ENCODE measurements around the gene LEMD2. TPM values are rescaled to one million over a fixed set of nuclear protein-coding genes. Genes with fewer than 3 reads are reported as not detected.

LEMD2 gene
- total RNA-seq, 1 experiment from 2014 or later = 43.9 TPM

DNA sequence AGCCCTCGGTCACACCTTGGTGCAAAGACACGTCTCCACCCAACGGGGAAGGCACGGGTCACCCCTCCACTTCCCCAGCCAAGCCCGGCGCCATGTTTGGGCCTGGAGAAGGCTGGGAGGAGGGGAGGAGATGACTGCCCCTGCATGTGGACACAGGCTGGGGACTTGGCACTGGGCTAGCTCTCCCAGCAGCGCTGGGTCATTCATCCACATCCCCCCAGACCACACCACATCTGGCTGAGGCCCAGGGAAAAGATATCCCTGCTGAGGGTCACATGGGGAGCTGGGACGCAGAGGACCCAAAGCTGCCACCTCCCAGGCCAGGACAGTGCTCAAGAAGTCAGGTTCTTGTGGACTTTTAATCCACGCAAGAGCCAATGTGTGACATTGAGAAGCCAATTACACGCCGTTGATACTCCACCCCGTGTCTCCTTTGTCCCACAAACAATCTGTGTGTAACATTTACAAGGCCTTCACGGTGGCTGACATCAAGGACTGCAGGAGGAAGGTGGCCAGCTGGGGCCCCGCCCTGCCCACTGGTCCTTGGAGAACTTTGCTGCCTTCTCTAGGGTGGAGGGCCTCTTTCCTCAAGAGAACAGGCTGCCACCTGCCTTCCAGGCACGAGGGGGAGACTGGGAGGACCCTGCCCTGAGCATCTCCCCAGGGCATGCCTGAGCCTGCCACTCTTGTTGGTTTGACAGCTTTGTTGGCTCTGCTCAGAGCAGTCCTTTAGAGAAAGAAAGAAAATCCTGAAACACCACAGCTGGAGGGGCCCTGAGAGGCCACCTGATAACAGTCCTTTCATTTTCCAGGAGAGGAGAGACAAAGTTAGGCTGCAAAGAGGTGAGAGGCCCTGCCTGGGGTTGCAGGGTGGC, 36.9 kb downstream of the LEMD2 start:
- peak overlapping the region; percentile 5; the same call in 1 of the 2 replicates for H3K4me2 ChIP-seq (ENCODE audit: low read length)
- no peaks in the 10 kb centered on the region for H3K27me3 ChIP-seq (ENCODE audit: insufficient read depth, low read length)
- ATAC-seq (0 out of 2 replicates have a peak, but pooled peaks have one; percentile 33), DNase-seq (ENCODE audit: low read depth, low spot score) (no peak)
- no peak overlapping the region for H2AFZ ChIP-seq (ENCODE audit: low read depth, low read length, poor library complexity, severe bottlenecking)
- H3K9me2 ChIP-seq (ENCODE audit: insufficient read depth) = no peaks in the 10 kb centered on the region
- RAD21 ChIA-PET (ENCODE audit: low non-redundant PET in 1 of 2, low total read pairs in 2 of 2, uncharacterized antibody in 2 of 2, unreplicated experiment in 2 of 2) = no interaction called here
- no peaks in the 10 kb centered on the region for H4K20me1 ChIP-seq (ENCODE audit: insufficient read depth)
- intact Hi-C loops (cut with micrococcal nuclease) = no loop called here
- POLR2A ChIA-PET = no interaction called here
- H3K4me1 ChIP-seq (ENCODE audit: control insufficient read depth in 1 of 2, insufficient read depth in 2 of 2, low read length in 2 of 2) = peaks cover 7 to 9% of the 10 kb centered on the region in 2 experiments; a peak in 3 of 4 replicates
- H3K79me2 ChIP-seq (ENCODE audit: insufficient read depth, low read length) = no peaks in the 10 kb centered on the region
- BruUV-seq (replicated peaks) = no TSS peak
- H3K36me3 ChIP-seq (ENCODE audit: control insufficient read depth in 1 of 2, insufficient read depth in 2 of 2, low read length in 2 of 2) = no peaks in the 10 kb centered on the region
- H3K9ac ChIP-seq (ENCODE audit: low read length) = no peak overlapping the region
- CTCF ChIA-PET = interaction anchor here (0.8 to 1.2 kb wide), 3 partner anchors 19 to 162 kb away, joined by 3 to 4 read pairs (median 3); no protein-coding TSS in a partner anchor
- H3K9me3 ChIP-seq (ENCODE audit: control insufficient read depth in 1 of 2, insufficient read depth in 1 of 2, low read depth in 1 of 2, low read length in 2 of 2) = no peaks in the 10 kb centered on the region
- H3K27ac ChIP-seq (ENCODE audit: low read depth, low read length) = no peak overlapping the region
- no peak overlapping the region for H3K4me3 ChIP-seq (replicated peaks in 1 of 2; ENCODE audit: low read depth in 1 of 2, low read length in 2 of 2)
- TF ChIP-seq POLR2A (IDR thresholded peaks at IDR 0.05; ENCODE audit: borderline replicate concordance, extremely low read depth, insufficient read depth, insufficient read length) (no peak), EZH2phosphoT487 (IDR thresholded peaks at IDR 0.05; ENCODE audit: borderline replicate concordance) (no peak), JUND (IDR thresholded peaks at IDR 0.05) (no peak)

DNA sequence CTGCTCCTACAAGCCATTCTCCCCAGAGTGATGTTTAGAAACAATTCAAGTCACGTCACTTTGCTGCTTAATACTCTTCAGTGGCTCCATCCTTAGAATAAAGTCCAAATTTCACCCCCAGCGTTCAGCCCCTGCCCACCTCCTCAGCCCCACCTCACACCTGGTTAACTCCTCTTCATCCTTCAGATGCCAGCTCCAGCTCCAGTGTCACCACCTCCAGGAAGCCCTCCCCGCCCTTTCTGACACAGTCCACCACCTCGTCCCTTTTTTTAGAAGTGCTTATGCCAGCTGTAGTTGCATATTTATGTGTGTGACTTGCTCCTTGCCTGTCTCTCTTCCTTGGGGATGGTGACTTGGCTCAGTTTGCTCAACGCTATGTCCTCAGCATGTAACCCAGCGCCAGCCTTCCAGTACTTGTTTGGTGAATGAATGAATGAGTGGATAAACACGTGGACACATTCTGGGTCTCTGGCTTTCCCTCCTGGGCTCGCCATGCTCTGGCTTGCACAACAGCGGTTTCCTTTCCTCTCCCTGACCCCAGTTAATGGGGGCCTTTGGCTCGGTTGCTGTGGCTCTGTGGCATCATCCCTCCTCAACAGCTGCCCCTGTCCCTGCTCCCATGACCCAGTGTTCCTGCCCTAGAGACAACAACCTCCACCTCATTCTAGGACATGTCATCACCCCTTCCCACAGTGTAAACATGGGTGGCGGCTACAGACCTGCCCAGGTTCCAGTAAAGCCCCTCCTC, 38.5 kb downstream of the LEMD2 start:
- POLR2A ChIA-PET = interaction anchor here (1.6 kb wide), 1 partner anchor 9 kb away, joined by 4 read pairs; no protein-coding TSS in a partner anchor
- intact Hi-C loops (cut with micrococcal nuclease) = no loop called here
- TF ChIP-seq POLR2AphosphoS5 (IDR thresholded peaks at IDR 0.05; ENCODE audit: low read depth, low read length) (no peak), ELF1 (IDR thresholded peaks at IDR 0.05; ENCODE audit: borderline replicate concordance, low read depth) (no peak), EGR1 (IDR thresholded peaks at IDR 0.05; ENCODE audit: low read depth) (no peak), CBX3 (IDR thresholded peaks at IDR 0.05; ENCODE audit: low read depth) (no peak), YY1 (IDR thresholded peaks at IDR 0.05; ENCODE audit: extremely low read depth, insufficient replicate concordance, low read depth, low read length) (no peak), EZH2 (IDR thresholded peaks at IDR 0.05) (no peak), SIN3A (IDR thresholded peaks at IDR 0.05; ENCODE audit: low read depth) (no peak), CEBPB (IDR thresholded peaks at IDR 0.05; ENCODE audit: low read depth) (no peak)
- TF ChIP-seq, protein P1, sequence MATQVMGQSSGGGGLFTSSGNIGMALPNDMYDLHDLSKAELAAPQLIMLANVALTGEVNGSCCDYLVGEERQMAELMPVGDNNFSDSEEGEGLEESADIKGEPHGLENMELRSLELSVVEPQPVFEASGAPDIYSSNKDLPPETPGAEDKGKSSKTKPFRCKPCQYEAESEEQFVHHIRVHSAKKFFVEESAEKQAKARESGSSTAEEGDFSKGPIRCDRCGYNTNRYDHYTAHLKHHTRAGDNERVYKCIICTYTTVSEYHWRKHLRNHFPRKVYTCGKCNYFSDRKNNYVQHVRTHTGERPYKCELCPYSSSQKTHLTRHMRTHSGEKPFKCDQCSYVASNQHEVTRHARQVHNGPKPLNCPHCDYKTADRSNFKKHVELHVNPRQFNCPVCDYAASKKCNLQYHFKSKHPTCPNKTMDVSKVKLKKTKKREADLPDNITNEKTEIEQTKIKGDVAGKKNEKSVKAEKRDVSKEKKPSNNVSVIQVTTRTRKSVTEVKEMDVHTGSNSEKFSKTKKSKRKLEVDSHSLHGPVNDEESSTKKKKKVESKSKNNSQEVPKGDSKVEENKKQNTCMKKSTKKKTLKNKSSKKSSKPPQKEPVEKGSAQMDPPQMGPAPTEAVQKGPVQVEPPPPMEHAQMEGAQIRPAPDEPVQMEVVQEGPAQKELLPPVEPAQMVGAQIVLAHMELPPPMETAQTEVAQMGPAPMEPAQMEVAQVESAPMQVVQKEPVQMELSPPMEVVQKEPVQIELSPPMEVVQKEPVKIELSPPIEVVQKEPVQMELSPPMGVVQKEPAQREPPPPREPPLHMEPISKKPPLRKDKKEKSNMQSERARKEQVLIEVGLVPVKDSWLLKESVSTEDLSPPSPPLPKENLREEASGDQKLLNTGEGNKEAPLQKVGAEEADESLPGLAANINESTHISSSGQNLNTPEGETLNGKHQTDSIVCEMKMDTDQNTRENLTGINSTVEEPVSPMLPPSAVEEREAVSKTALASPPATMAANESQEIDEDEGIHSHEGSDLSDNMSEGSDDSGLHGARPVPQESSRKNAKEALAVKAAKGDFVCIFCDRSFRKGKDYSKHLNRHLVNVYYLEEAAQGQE (IDR thresholded peaks at IDR 0.05; ENCODE audit: low read depth) = no peak
- Histone ChIP-seq H3K4me1 (ENCODE audit: control insufficient read depth in 1 of 2, insufficient read depth in 2 of 2, low read length in 2 of 2) (peaks cover 7 to 9% of the 10 kb centered on the region in 2 experiments; a peak in 3 of 4 replicates), H3K36me3 (ENCODE audit: control insufficient read depth in 1 of 2, insufficient read depth in 2 of 2, low read length in 2 of 2) (no peaks in the 10 kb centered on the region), H3K9me2 (ENCODE audit: insufficient read depth) (no peaks in the 10 kb centered on the region), H3K27ac (ENCODE audit: low read depth, low read length) (no peak overlapping the region), H3K9ac (ENCODE audit: low read length) (no peak overlapping the region), H3K4me2 (ENCODE audit: low read length) (no peak overlapping the region), H3K4me3 (replicated peaks in 1 of 2; ENCODE audit: low read depth in 1 of 2, low read length in 2 of 2) (no peak overlapping the region), H3K79me2 (ENCODE audit: insufficient read depth, low read length) (no peaks in the 10 kb centered on the region), H2AFZ (ENCODE audit: low read depth, low read length, poor library complexity, severe bottlenecking) (no peak overlapping the region), H3K9me3 (ENCODE audit: control insufficient read depth in 1 of 2, insufficient read depth in 1 of 2, low read depth in 1 of 2, low read length in 2 of 2) (no peaks in the 10 kb centered on the region), H3K27me3 (ENCODE audit: insufficient read depth, low read length) (no peaks in the 10 kb centered on the region), H4K20me1 (ENCODE audit: insufficient read depth) (no peaks in the 10 kb centered on the region)
- RAD21 ChIA-PET (ENCODE audit: low non-redundant PET in 1 of 2, low total read pairs in 2 of 2, uncharacterized antibody in 2 of 2, unreplicated experiment in 2 of 2) = interaction anchor here in 1 of 2 experiments (0.7 kb wide), 1 partner anchor 50 kb away, joined by 3 read pairs; no protein-coding TSS in a partner anchor
- ATAC-seq (no peak), DNase-seq (ENCODE audit: low read depth, low spot score) (no peak)
- CTCF ChIA-PET = interaction anchor here (1.0 to 1.2 kb wide), 2 partner anchors 21 to 160 kb away, joined by 3 read pairs; no protein-coding TSS in a partner anchor
- BruUV-seq (replicated peaks) = no TSS peak
